Cortex of kidney (tissue), 1 donor: ENCODE measurements around the gene SLC35A2.
"Not testable (repeated sequence)": the region's sequence is repeated elsewhere in the genome, so short reads cannot be mapped to it uniquely, and the experiment has no call there.

Experiments
- DNase-seq: peaks from one replicate; lab custom pipeline; 2025; lab: John Stamatoyannopoulos, UW

SLC35A2 gene

GRCh38 chrX:48901069-48901468, 10.4 kb downstream of the SLC35A2 start:
- DNase-seq = no peak

- DNase-seq = no peak
These were observed 12.4 kb downstream of the SLC35A2 start for GRCh38 chrX:48899078-48899410.

- DNase-seq = peak; percentile 21
These were observed 13.7 kb downstream of the SLC35A2 start, which contains the start of the genes PQBP1 and TIMM17B for GRCh38 chrX:48897625-48898306. TSS of gene PQBP1 (plus strand) at chrX:48897930. CDS start at chrX:48898510, 580 bp downstream. TSS of gene TIMM17B (minus strand) at chrX:48897768. CDS start at chrX:48897749, 19 bp downstream.

- DNase-seq = no peak
These were observed 14.3 kb downstream of the SLC35A2 start for GRCh38 chrX:48897157-48897624.

- DNase-seq = no peak
These were observed 14.8 kb downstream of the SLC35A2 start for GRCh38 chrX:48896611-48897011.

GRCh38 chrX:48894891-48895290, 16.6 kb downstream of the SLC35A2 start:
- no peak for DNase-seq

- no peak for DNase-seq
These were observed 17.7 kb downstream of the SLC35A2 start for GRCh38 chrX:48893556-48894348.

- no peak for DNase-seq
These were observed 18.6 kb downstream of the SLC35A2 start for GRCh38 chrX:48892896-48893295.

- DNase-seq = no peak
These were observed 19.8 kb downstream of the SLC35A2 start for GRCh38 chrX:48891402-48892288.

- no peak for DNase-seq
These were observed 20.5 kb downstream of the SLC35A2 start for GRCh38 chrX:48890934-48891401.

- no peak for DNase-seq
These were observed 21.0 kb downstream of the SLC35A2 start for GRCh38 chrX:48890296-48890925.

GRCh38 chrX:48886586-48886985, 24.9 kb downstream of the SLC35A2 start:
- not testable (repeated sequence) for DNase-seq

GRCh38 chrX:48883729-48884128, 27.7 kb downstream of the SLC35A2 start:
- no peak for DNase-seq

- DNase-seq = not testable (repeated sequence)
These were observed 34.5 kb downstream of the SLC35A2 start for GRCh38 chrX:48876944-48877343.

GRCh38 chrX:48872017-48872416, 39.4 kb downstream of the SLC35A2 start:
- DNase-seq = not testable (repeated sequence)

GRCh38 chrX:48864210-48864609, 47.2 kb downstream of the SLC35A2 start:
- no peak for DNase-seq

- DNase-seq = no peak
These were observed 56.5 kb downstream of the SLC35A2 start for GRCh38 chrX:48854898-48855297.

GRCh38 chrX:48854121-48854804, 57.2 kb downstream of the SLC35A2 start:
- DNase-seq = not testable (repeated sequence)

GRCh38 chrX:48853494-48853893, 58.0 kb downstream of the SLC35A2 start:
- DNase-seq = not testable (repeated sequence)
